AG04449 (cell line): ENCODE results near the gene GMPS.

Experiments
- CTCF ChIA-PET: fragments of 350-600 bp; formaldehyde crosslinking; extraction: SDS; loops from one replicate; lab custom pipeline; 2021; ENCODE audit warnings: antibody characterized with exemption; lab: Yijun Ruan, JAX
- POLR2A ChIA-PET: fragments of 400-600, 350-600 bp; formaldehyde crosslinking; extraction: SDS; loops from one replicate; lab custom pipeline; 2020; ENCODE audit warnings: antibody characterized with exemption, inconsistent platforms; lab: Yijun Ruan, JAX
- DNase-seq: peaks from one replicate; pipeline ENCODE4 v3.0.0-alpha.2; 2010; ENCODE audit warnings: low read depth, low spot score
- H3K4me3 ChIP-seq: 2 replicates; pipeline ENCODE4 v1.5.1; 2011; ENCODE audit warnings: low read depth, mild to moderate bottlenecking, control low read depth, low read length
- CTCF ChIP-seq: IDR thresholded peaks from one replicate; pipeline ENCODE4 v1.5.1; 2011; ENCODE audit warnings: mild to moderate bottlenecking, moderate library complexity, low read length, control low read depth, inconsistent platforms; ENCODE audit not compliant: insufficient read depth; ENCODE audit errors: missing control alignments

GMPS gene

GRCh38 chr3:155979746-155980145 lies 109.3 kb downstream of the GMPS start:
- TF ChIP-seq CTCF, result no peak
- H3K4me3 ChIP-seq, result no peak overlapping the region
- CTCF ChIA-PET, result no interaction called here
- POLR2A ChIA-PET, result no interaction called here
- DNase-seq, result no peak

GRCh38 chr3:155981669-155982068 lies 111.2 kb downstream of the GMPS start:
- no peak for TF ChIP-seq CTCF
- H3K4me3 ChIP-seq, result no peak overlapping the region
- DNase-seq, result no peak
- CTCF ChIA-PET, result interaction anchor here (1.1 to 3.1 kb wide), 2 partner anchors 13 to 176 kb away, joined by 3 to 11 read pairs; partner anchors contain the start of gene C3orf33
- POLR2A ChIA-PET, result no interaction called here

GRCh38 chr3:155983834-155984474 lies 113.5 kb downstream of the GMPS start:
- H3K4me3 ChIP-seq, result no peak overlapping the region
- CTCF ChIA-PET, result interaction anchor here (0.7 to 3.1 kb wide), 4 partner anchors 11 to 32 kb away, joined by 3 to 11 read pairs (median 4); no protein-coding TSS in a partner anchor
- no peak for TF ChIP-seq CTCF
- DNase-seq, result no peak
- POLR2A ChIA-PET, result interaction anchor here (0.6 kb wide), 1 partner anchor 38 kb away, joined by 3 read pairs; no protein-coding TSS in a partner anchor

- CTCF ChIA-PET, result interaction anchor here (1.2 to 3.1 kb wide), 2 partner anchors 10 to 21 kb away, joined by 3 to 11 read pairs; no protein-coding TSS in a partner anchor
- POLR2A ChIA-PET, result no interaction called here
- DNase-seq, result no peak
- TF ChIP-seq CTCF, result no peak
- no peak overlapping the region for H3K4me3 ChIP-seq
These were observed 114.5 kb downstream of the GMPS start for GRCh38 chr3:155984791-155985417.

- POLR2A ChIA-PET, result no interaction called here
- no peak overlapping the region for H3K4me3 ChIP-seq
- CTCF ChIA-PET, result no interaction called here
- no peak for TF ChIP-seq CTCF
- DNase-seq, result no peak
These were observed 119.1 kb downstream of the GMPS start for GRCh38 chr3:155989536-155989935.

GRCh38 chr3:155991212-155991611 lies 120.8 kb downstream of the GMPS start:
- TF ChIP-seq CTCF, result no peak
- no peak overlapping the region for H3K4me3 ChIP-seq
- no peak for DNase-seq
- ChIA-PET POLR2A (no interaction called here), CTCF (no interaction called here)
